Upper lobe of left lung (tissue), 6 donors: ENCODE measurements around the gene SELPLG. TPM values are rescaled to one million over a fixed set of nuclear protein-coding genes. Genes with fewer than 3 reads are reported as not detected.
"Not testable (repeated sequence)": the region's sequence is repeated elsewhere in the genome, so short reads cannot be mapped to it uniquely, and the experiment has no call there.

Experiments used
- ATAC-seq, 2 donors: fragments of 200-7000 bp; cut with Tn5 transposase; one replicate each; pipeline ENCODE4 v1.9.1; 2022; ENCODE audit warnings: mild to moderate bottlenecking in 2 of 2, moderate library complexity in 2 of 2; ENCODE audit not compliant: low FRiP score in 2 of 2
- DNase-seq, 2 donors: peaks; one replicate each; pipeline ENCODE4 v3.0.0-alpha.2; 2019 to 2020
- H3K27ac ChIP-seq, 4 donors: fragments of 200-600 bp; sonication (generic); one replicate each; pipeline ENCODE4 v1.5.1; 2016 to 2019
- H3K27me3 ChIP-seq, 4 donors: fragments of 200-600 bp; sonication (generic); one replicate each; pipeline ENCODE4 v1.5.1; 2017 to 2019
- H3K36me3 ChIP-seq, 4 donors: fragments of 200-600 bp; sonication (generic); one replicate each; pipeline ENCODE4 v1.5.1; 2016 to 2019
- H3K4me1 ChIP-seq, 4 donors: fragments of 200-600 bp; sonication (generic); one replicate each; pipeline ENCODE4 v1.5.1; 2018 to 2019
- H3K4me3 ChIP-seq, 4 donors: fragments of 200-600 bp; sonication (generic); one replicate each; pipeline ENCODE4 v1.5.1; 2017 to 2019; ENCODE audit warnings: mild to moderate bottlenecking in 2 of 4, moderate library complexity in 1 of 4
- H3K9me3 ChIP-seq, 4 donors: fragments of 200-600 bp; sonication (generic); one replicate each; pipeline ENCODE4 v1.5.1; 2018 to 2019
- CTCF ChIP-seq, 6 experiments: fragments of 450-650 bp in 4 of 6; fragments of 200-600 bp in 2 of 6; sonication (generic) in 2 of 6; IDR thresholded peaks; one replicate each; pipeline ENCODE4 v1.5.1; 2016 to 2019; ENCODE audit warnings: antibody characterized with exemption in 6 of 6
- EP300 ChIP-seq, 4 donors: sonication (generic); formaldehyde crosslinking; IDR thresholded peaks; one replicate each; pipeline ENCODE4 v1.5.1; 2017; ENCODE audit warnings: antibody characterized with exemption in 4 of 4, control low read depth in 2 of 4
- POLR2A ChIP-seq, 4 donors: fragments of 450-650 bp; IDR thresholded peaks; one replicate each; pipeline ENCODE4 v1.5.1; 2016 to 2017; ENCODE audit warnings: antibody characterized with exemption in 4 of 4, mild to moderate bottlenecking in 2 of 4
- POLR2AphosphoS5 ChIP-seq, 2 donors: sonication (generic); formaldehyde crosslinking; IDR thresholded peaks; one replicate each; pipeline ENCODE4 v1.5.1; 2017; ENCODE audit warnings: antibody characterized with exemption in 2 of 2
- WGBS, 2 donors: methylation state at CpG; one replicate each; pipeline ENCODE4 v1.1.5; 2017 to 2018; 5-methylcytosine and 5-hydroxymethylcytosine counted together
- total RNA-seq, 6 donors: library from RNA; depleted of rRNA in 4 of 6; stranded (reverse); fragments of >200 nt in 4 of 6; gene quantifications; one replicate each; pipeline versions ENCODE4 v1.1.0 to v1.2.1, GENCODE V29; 2016 to 2021
- donor health status: DM: no; HTN: no; CAD: no; lungs with moderate emphysema.
- donor health status: DM: no; HTN: yes; CAD: no; lungs with severe emphysema.

The SELPLG gene
- total RNA-seq, 6 donors from 2014 or later: 25.2 to 71.4 (median 42.5) TPM

GRCh38 chr12:108594960-108595710 lies 38.6 kb downstream of the SELPLG start:
- Histone ChIP-seq H3K27me3 (no peaks in the 10 kb centered on the region), H3K27ac (peak overlapping the region in 1 of 4 donors; percentile 36), H3K4me3 (peak overlapping the region in 1 of 4 donors; percentile 43), H3K4me1 (no peaks in the 10 kb centered on the region), H3K36me3 (no peaks in the 10 kb centered on the region), H3K9me3 (no peaks in the 10 kb centered on the region)
- no peak for TF ChIP-seq POLR2A (IDR thresholded peaks at IDR 0.05)
- TF ChIP-seq POLR2AphosphoS5 (IDR thresholded peaks at IDR 0.05): no peak
- DNase-seq (no peak), ATAC-seq (no peak)
- WGBS, 2 donors: 84 to 96% methylated on average over 7 of the region's 7 CpGs

- no peak for TF ChIP-seq POLR2A (IDR thresholded peaks at IDR 0.05)
- TF ChIP-seq EP300 (IDR thresholded peaks at IDR 0.05): no peak
- no peaks in the 10 kb centered on the region for H3K9me3 ChIP-seq
- peak overlapping the region in 2 of 4 donors; percentile 23 to 34 for H3K27ac ChIP-seq
- H3K4me3 ChIP-seq: no peak overlapping the region
- H3K27me3 ChIP-seq: no peaks in the 10 kb centered on the region
- WGBS, 2 donors: 96 to 98% methylated on average over 10 of the region's 10 CpGs
- ATAC-seq (no peak), DNase-seq (no peak)
- H3K36me3 ChIP-seq: no peaks in the 10 kb centered on the region
- H3K4me1 ChIP-seq: no peaks in the 10 kb centered on the region
Observed at GRCh38 chr12:108594323-108594903, 39.3 kb downstream of the SELPLG start.

DNA sequence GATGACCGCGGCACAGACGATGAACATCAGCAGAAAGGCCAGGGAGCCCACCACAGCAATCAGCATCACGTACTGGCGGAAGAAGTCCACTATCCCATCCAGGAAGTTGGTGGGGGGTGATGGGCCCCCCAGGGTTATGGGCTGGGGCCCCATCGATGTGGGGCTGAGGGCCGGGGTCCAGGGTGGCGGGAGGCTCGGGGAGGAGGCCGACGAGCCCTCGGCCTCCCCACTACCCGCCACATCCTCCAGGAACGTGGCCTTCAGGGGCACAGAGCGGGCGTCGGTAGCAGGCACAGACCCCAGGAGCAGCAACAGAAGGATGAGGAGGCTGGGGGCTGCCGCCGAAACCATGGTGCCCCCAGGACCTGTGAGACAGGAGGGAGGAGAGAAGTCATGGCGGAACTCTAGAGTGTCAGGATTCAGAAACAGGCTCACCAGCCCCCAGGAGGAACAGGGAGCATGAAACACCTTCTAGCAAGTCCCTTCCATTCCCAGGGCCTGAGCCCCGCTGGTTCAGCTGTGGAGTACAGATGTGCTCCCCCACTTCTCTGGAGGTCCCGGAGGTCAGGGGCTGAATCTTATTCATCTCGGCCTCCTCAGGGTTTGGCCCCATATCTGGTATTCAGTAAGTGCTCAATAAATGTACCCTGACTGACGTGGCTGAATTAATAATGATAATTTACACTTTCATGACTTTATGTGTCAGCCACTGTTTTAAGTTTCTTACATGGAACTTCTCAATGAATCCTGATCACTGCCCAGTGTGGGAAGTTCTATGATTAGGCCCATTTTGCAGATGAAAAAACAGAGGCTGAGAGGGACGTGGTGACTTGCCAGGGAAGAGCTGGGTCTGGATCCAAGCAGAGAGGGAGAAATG lies 41.4 kb downstream of the SELPLG start:
- no peak overlapping the region for H3K27ac ChIP-seq
- H3K36me3 ChIP-seq: no peaks in the 10 kb centered on the region
- 94 to 95% methylated on average over 18 to 25 of the region's 25 CpGs for WGBS, 2 donors
- TF ChIP-seq CTCF (IDR thresholded peaks at IDR 0.05): no peak
- no peak for TF ChIP-seq EP300 (IDR thresholded peaks at IDR 0.05)
- no peak for TF ChIP-seq POLR2A (IDR thresholded peaks at IDR 0.05)
- no peak for TF ChIP-seq POLR2AphosphoS5 (IDR thresholded peaks at IDR 0.05)
- DNase-seq (peak in 1 of 2 donors; percentile 74), ATAC-seq (no peak)
- no peaks in the 10 kb centered on the region for H3K4me1 ChIP-seq
- no peaks in the 10 kb centered on the region for H3K27me3 ChIP-seq
- H3K4me3 ChIP-seq: no peak overlapping the region
- no peaks in the 10 kb centered on the region for H3K9me3 ChIP-seq

GRCh38 chr12:108591267-108591980 lies 42.3 kb downstream of the SELPLG start:
- ATAC-seq (no peak), DNase-seq (no peak)
- Histone ChIP-seq H3K4me1 (no peaks in the 10 kb centered on the region), H3K27me3 (no peaks in the 10 kb centered on the region), H3K4me3 (no peak overlapping the region), H3K36me3 (no peaks in the 10 kb centered on the region), H3K27ac (no peak overlapping the region), H3K9me3 (no peaks in the 10 kb centered on the region)
- TF ChIP-seq EP300 (IDR thresholded peaks at IDR 0.05): no peak
- TF ChIP-seq POLR2A (IDR thresholded peaks at IDR 0.05): no peak
- 90 to 94% methylated on average over 9 to 15 of the region's 22 CpGs for WGBS, 2 donors

- H3K27me3 ChIP-seq, H3K4me1 ChIP-seq, ATAC-seq, H3K27ac ChIP-seq, H3K36me3 ChIP-seq, H3K9me3 ChIP-seq, DNase-seq, H3K4me3 ChIP-seq: not testable (repeated sequence)
- WGBS, 2 donors: 87 to 96% methylated on average over 8 to 9 of the region's 9 CpGs
Observed at GRCh38 chr12:108590463-108590862, 43.2 kb downstream of the SELPLG start.

- Histone ChIP-seq H3K9me3 (no peaks in the 10 kb centered on the region), H3K27ac (no peak overlapping the region), H3K4me1 (no peaks in the 10 kb centered on the region), H3K27me3 (no peaks in the 10 kb centered on the region), H3K36me3 (no peaks in the 10 kb centered on the region), H3K4me3 (no peak overlapping the region)
- WGBS, 2 donors: 47 to 65% methylated on average over 3 to 7 of the region's 7 CpGs
- DNase-seq (no peak), ATAC-seq (no peak)
- TF ChIP-seq POLR2AphosphoS5 (IDR thresholded peaks at IDR 0.05) (no peak), POLR2A (IDR thresholded peaks at IDR 0.05) (no peak), EP300 (IDR thresholded peaks at IDR 0.05) (no peak), CTCF (IDR thresholded peaks at IDR 0.05) (no peak)
Observed at GRCh38 chr12:108589840-108590229, 43.9 kb downstream of the SELPLG start.
